ENCODE results near the gene MAPK4. TPM values are rescaled to one million over a fixed set of nuclear protein-coding genes. Genes with fewer than 3 reads are reported as not detected.

MAPK4 gene
- total RNA-seq, 1 donor, result not detected

DNA sequence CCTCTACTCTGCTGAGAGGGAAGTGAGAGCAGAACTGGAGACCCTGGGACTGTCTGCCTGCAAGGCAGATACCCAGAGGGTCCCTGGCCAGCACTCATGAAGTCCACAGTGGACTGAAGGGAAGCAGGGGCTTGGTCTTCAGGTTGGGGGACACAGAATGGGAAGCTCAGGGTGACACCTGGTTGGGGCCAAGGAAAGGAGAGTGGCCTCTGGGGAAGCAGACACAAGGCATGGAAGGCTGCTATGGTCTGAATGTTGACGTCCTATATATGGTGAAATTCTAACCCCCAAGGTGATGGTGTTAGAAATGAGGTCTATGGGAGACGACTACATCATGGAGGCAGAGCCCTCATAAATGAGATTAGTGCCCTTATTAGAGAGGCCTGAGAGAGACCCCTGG lies 190.7 kb downstream of the MAPK4 start:
- H3K36me3 ChIP-seq (ENCODE audit: insufficient read depth, low read length), result no peaks in the 10 kb centered on the region
- H3K79me2 ChIP-seq (ENCODE audit: insufficient read depth, low read length), result no peaks in the 10 kb centered on the region
- no peak for DNase-seq (ENCODE audit: insufficient read length, low spot score, missing footprints)
- no peak overlapping the region for H2AFZ ChIP-seq (ENCODE audit: low read length)
- H4K20me1 ChIP-seq (ENCODE audit: insufficient read depth, low read length), result no peaks in the 10 kb centered on the region
- no peaks in the 10 kb centered on the region for H3K4me1 ChIP-seq (ENCODE audit: insufficient read depth, low read length)
- H3K27ac ChIP-seq (ENCODE audit: low read depth, low read length), result no peak overlapping the region
- H3K27me3 ChIP-seq (ENCODE audit: insufficient read depth, low read length), result no peaks in the 10 kb centered on the region
- H3K9me3 ChIP-seq (ENCODE audit: low read depth, low read length), result no peaks in the 10 kb centered on the region
- TF ChIP-seq, protein P1, sequence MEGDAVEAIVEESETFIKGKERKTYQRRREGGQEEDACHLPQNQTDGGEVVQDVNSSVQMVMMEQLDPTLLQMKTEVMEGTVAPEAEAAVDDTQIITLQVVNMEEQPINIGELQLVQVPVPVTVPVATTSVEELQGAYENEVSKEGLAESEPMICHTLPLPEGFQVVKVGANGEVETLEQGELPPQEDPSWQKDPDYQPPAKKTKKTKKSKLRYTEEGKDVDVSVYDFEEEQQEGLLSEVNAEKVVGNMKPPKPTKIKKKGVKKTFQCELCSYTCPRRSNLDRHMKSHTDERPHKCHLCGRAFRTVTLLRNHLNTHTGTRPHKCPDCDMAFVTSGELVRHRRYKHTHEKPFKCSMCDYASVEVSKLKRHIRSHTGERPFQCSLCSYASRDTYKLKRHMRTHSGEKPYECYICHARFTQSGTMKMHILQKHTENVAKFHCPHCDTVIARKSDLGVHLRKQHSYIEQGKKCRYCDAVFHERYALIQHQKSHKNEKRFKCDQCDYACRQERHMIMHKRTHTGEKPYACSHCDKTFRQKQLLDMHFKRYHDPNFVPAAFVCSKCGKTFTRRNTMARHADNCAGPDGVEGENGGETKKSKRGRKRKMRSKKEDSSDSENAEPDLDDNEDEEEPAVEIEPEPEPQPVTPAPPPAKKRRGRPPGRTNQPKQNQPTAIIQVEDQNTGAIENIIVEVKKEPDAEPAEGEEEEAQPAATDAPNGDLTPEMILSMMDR (IDR thresholded peaks at IDR 0.05; ENCODE audit: extremely low read depth, low read depth, low read length), result no peak
- no peak overlapping the region for H3K4me2 ChIP-seq (ENCODE audit: insufficient read depth, low read length)
- no peak overlapping the region for H3K4me3 ChIP-seq (ENCODE audit: insufficient read depth, low read length)

DNA sequence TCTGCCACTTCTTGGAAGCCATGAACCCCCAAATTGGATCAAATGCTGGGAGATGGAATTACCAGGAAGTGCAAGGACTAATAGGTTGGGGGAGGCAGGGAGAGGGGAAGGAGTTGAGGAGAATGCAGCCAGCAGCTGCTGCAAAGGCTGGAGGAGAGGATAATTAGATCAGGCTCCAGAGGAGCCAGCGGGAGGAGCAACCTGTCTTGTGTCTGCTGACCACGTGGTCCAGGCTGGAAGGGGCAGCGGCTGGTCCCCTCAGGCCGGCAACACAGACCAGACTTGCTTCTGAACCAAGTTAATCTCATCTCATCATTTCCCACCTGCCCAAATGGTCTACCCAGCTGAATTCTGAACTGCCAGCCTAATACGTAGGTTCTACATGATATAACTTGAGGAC lies 191.6 kb downstream of the MAPK4 start:
- no peaks in the 10 kb centered on the region for H3K36me3 ChIP-seq (ENCODE audit: insufficient read depth, low read length)
- no peaks in the 10 kb centered on the region for H3K4me1 ChIP-seq (ENCODE audit: insufficient read depth, low read length)
- H3K27me3 ChIP-seq (ENCODE audit: insufficient read depth, low read length), result no peaks in the 10 kb centered on the region
- DNase-seq (ENCODE audit: insufficient read length, low spot score, missing footprints), result no peak
- no peak overlapping the region for H2AFZ ChIP-seq (ENCODE audit: low read length)
- no peak overlapping the region for H3K4me2 ChIP-seq (ENCODE audit: insufficient read depth, low read length)
- H3K27ac ChIP-seq (ENCODE audit: low read depth, low read length), result no peak overlapping the region
- H3K4me3 ChIP-seq (ENCODE audit: insufficient read depth, low read length), result no peak overlapping the region
- H3K9me3 ChIP-seq (ENCODE audit: low read depth, low read length), result no peaks in the 10 kb centered on the region
- H3K79me2 ChIP-seq (ENCODE audit: insufficient read depth, low read length), result no peaks in the 10 kb centered on the region
- H4K20me1 ChIP-seq (ENCODE audit: insufficient read depth, low read length), result no peaks in the 10 kb centered on the region
- TF ChIP-seq, protein P1 (IDR thresholded peaks at IDR 0.05; ENCODE audit: extremely low read depth, low read depth, low read length), result no peak

DNA sequence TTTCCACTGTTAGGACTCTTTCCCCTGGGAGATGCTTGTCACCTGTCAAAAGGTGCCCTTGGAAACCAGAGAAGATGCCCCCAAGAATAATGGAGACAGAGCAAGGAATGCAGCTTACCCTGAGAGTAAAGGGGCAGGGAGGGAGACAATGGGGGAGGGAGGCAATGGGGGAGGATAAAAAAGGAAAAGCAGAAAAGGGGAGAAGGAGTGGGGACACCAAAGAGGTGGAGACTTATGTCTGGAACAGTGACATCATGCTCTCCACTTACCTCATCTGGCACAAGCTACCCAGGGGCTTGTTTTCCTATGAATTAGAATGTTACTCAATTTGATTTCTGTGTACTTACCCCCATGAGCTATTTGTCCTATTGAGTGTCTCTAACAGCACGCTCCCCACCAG lies 192.1 kb downstream of the MAPK4 start:
- Histone ChIP-seq H3K9me3 (ENCODE audit: low read depth, low read length) (no peaks in the 10 kb centered on the region), H3K36me3 (ENCODE audit: insufficient read depth, low read length) (no peaks in the 10 kb centered on the region), H2AFZ (ENCODE audit: low read length) (no peak overlapping the region), H3K4me2 (ENCODE audit: insufficient read depth, low read length) (no peak overlapping the region), H3K79me2 (ENCODE audit: insufficient read depth, low read length) (no peaks in the 10 kb centered on the region), H3K27me3 (ENCODE audit: insufficient read depth, low read length) (no peaks in the 10 kb centered on the region), H3K4me1 (ENCODE audit: insufficient read depth, low read length) (no peaks in the 10 kb centered on the region), H3K4me3 (ENCODE audit: insufficient read depth, low read length) (no peak overlapping the region), H4K20me1 (ENCODE audit: insufficient read depth, low read length) (no peaks in the 10 kb centered on the region), H3K27ac (ENCODE audit: low read depth, low read length) (no peak overlapping the region)
- TF ChIP-seq, protein P1 (IDR thresholded peaks at IDR 0.05; ENCODE audit: extremely low read depth, low read depth, low read length), result no peak
- no peak for DNase-seq (ENCODE audit: insufficient read length, low spot score, missing footprints)

DNA sequence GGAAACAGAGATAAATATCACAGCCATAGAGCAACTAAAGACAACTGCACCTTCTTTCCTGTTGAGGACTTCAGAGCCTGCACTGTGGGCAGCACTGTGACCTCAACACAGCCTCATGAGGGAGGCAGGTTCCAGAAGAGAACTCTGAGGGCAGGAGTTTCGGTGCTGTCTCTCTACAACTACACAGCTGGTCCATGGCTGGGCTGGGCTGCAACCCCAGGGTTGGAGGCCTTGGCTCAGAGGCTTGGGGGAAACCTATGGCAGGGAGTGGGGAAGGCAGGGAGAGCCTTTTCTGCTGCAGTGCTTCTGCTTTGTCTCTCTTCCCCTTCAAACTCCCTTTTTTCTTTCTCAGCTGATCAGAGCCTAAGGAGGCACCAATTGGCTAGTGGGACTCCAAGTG lies 193.4 kb downstream of the MAPK4 start:
- Histone ChIP-seq H3K4me2 (ENCODE audit: insufficient read depth, low read length) (no peak overlapping the region), H3K79me2 (ENCODE audit: insufficient read depth, low read length) (no peaks in the 10 kb centered on the region), H2AFZ (ENCODE audit: low read length) (no peak overlapping the region), H3K4me3 (ENCODE audit: insufficient read depth, low read length) (no peak overlapping the region), H3K4me1 (ENCODE audit: insufficient read depth, low read length) (no peaks in the 10 kb centered on the region), H3K9me3 (ENCODE audit: low read depth, low read length) (no peaks in the 10 kb centered on the region), H3K27ac (ENCODE audit: low read depth, low read length) (no peak overlapping the region), H3K36me3 (ENCODE audit: insufficient read depth, low read length) (no peaks in the 10 kb centered on the region), H4K20me1 (ENCODE audit: insufficient read depth, low read length) (no peaks in the 10 kb centered on the region), H3K27me3 (ENCODE audit: insufficient read depth, low read length) (no peaks in the 10 kb centered on the region)
- no peak for DNase-seq (ENCODE audit: insufficient read length, low spot score, missing footprints)
- TF ChIP-seq, protein P1 (IDR thresholded peaks at IDR 0.05; ENCODE audit: extremely low read depth, low read depth, low read length), result no peak

Data from osteoblast (primary cell).